ENCODE data around the gene HOXB2. TPM values are rescaled to one million over a fixed set of nuclear protein-coding genes. Genes with fewer than 3 reads are reported as not detected.

Gene HOXB2
- total RNA-seq, 1 donor from 2014 or later = not detected

DNA sequence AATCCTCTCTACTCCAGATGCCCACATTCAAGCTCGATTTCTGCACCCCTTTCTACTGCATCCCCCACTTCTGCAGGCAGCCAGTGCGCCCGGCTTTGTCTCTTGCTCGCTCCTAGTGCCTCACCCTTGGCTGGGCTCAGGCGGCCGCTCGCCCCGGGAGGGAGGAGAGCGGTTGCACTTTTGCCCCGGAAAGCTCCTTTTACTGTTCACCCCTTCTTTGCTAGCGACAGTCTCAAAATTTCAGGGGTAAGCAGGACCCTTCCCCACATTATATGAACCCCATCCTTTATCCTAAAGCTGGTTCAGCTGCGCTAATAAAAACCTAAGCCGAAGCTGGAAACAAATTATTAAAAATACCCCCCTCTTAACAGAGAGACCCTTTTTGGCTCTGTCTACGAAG lies 47.7 kb upstream of the HOXB2 start:
- H3K79me2 ChIP-seq (ENCODE audit: low read depth) = no peaks in the 10 kb centered on the region
- Mint-ChIP-seq H3K27me3 (ENCODE audit: insufficient read depth, low read depth) (peaks cover 97% of the 10 kb centered on the region), H3K27ac (no peak overlapping the region), H3K36me3 (no peaks in the 10 kb centered on the region), H3K9me3 (peaks cover 6% of the 10 kb centered on the region), H3K4me1 (peaks cover 9% of the 10 kb centered on the region), H3K4me3 (no peak overlapping the region)
- H3K9me3 ChIP-seq (ENCODE audit: low read depth) = no peaks in the 10 kb centered on the region
- H3K27ac ChIP-seq = no peak overlapping the region
- H3K9ac ChIP-seq = no peak overlapping the region
- TF ChIP-seq EZH2phosphoT487 (IDR thresholded peaks at IDR 0.05) (peak; percentile 90), EZH2 (IDR thresholded peaks at IDR 0.05) (peak; percentile 90), CTCF (IDR thresholded peaks at IDR 0.05) (no peak)
- H2AFZ ChIP-seq (replicated peaks) = no peak overlapping the region
- no peak overlapping the region for H3K4me2 ChIP-seq
- peaks cover 95% of the 10 kb centered on the region for H4K20me1 ChIP-seq (ENCODE audit: low read depth)
- H3K4me1 ChIP-seq = no peaks in the 10 kb centered on the region
- H3K4me3 ChIP-seq = no peak overlapping the region
- peaks cover 100% of the 10 kb centered on the region for H3K27me3 ChIP-seq
- H3K36me3 ChIP-seq = no peaks in the 10 kb centered on the region
- H3F3A ChIP-seq (ENCODE audit: low read depth) = no peaks in the 10 kb centered on the region
- DNase-seq (ENCODE audit: low spot score) = no peak

DNA sequence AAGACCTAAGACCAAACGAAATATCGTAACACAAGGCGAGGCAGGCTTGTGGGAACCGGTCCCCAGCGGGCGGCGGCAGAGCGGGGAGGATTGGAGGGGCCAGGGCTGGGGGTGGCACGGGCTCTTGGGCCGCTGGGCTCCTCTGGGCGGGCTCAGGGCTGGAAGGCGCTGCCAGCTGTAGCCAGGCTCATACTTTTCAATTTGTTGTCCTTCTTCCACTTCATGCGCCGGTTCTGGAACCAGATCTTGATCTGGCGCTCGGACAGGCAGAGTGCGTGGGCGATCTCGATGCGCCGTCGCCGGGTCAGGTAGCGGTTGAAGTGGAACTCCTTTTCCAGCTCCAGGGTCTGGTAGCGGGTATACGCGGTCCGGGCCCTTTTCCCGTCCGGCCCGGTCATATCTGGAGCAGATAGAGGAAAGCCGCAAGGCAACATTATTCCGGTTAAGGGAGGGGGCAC lies 47.2 kb upstream of the HOXB2 start:
- Mint-ChIP-seq H3K27me3 (ENCODE audit: insufficient read depth, low read depth) (peaks cover 97% of the 10 kb centered on the region), H3K9me3 (peaks cover 5% of the 10 kb centered on the region), H3K4me1 (peaks cover 9% of the 10 kb centered on the region), H3K4me3 (no peak overlapping the region), H3K27ac (no peak overlapping the region), H3K36me3 (no peaks in the 10 kb centered on the region)
- Histone ChIP-seq H3K79me2 (ENCODE audit: low read depth) (no peaks in the 10 kb centered on the region), H3K27me3 (peaks cover 100% of the 10 kb centered on the region), H3K4me3 (no peak overlapping the region), H2AFZ (replicated peaks) (no peak overlapping the region), H3F3A (ENCODE audit: low read depth) (no peaks in the 10 kb centered on the region), H3K9me3 (ENCODE audit: low read depth) (no peaks in the 10 kb centered on the region), H3K36me3 (no peaks in the 10 kb centered on the region), H3K27ac (no peak overlapping the region), H3K4me1 (no peaks in the 10 kb centered on the region), H3K9ac (no peak overlapping the region), H4K20me1 (ENCODE audit: low read depth) (peaks cover 94% of the 10 kb centered on the region), H3K4me2 (no peak overlapping the region)
- DNase-seq (ENCODE audit: low spot score) = no peak
- TF ChIP-seq EZH2 (IDR thresholded peaks at IDR 0.05) (no peak), EZH2phosphoT487 (IDR thresholded peaks at IDR 0.05) (peak; percentile 79)

GRCh38 chr17:48591255-48592056 lies 46.5 kb upstream of the HOXB2 start:
- Histone ChIP-seq H2AFZ (replicated peaks) (no peak overlapping the region), H3K27me3 (peaks cover 100% of the 10 kb centered on the region), H3K9ac (no peak overlapping the region), H3K4me3 (no peak overlapping the region), H3K27ac (no peak overlapping the region), H3K9me3 (ENCODE audit: low read depth) (no peaks in the 10 kb centered on the region), H3F3A (ENCODE audit: low read depth) (no peaks in the 10 kb centered on the region), H3K4me1 (no peaks in the 10 kb centered on the region), H3K79me2 (ENCODE audit: low read depth) (no peaks in the 10 kb centered on the region), H3K36me3 (no peaks in the 10 kb centered on the region), H3K4me2 (no peak overlapping the region), H4K20me1 (ENCODE audit: low read depth) (peaks cover 93% of the 10 kb centered on the region)
- Mint-ChIP-seq H3K27me3 (ENCODE audit: insufficient read depth, low read depth) (peaks cover 97% of the 10 kb centered on the region), H3K27ac (no peak overlapping the region), H3K9me3 (peaks cover 6% of the 10 kb centered on the region), H3K4me3 (no peak overlapping the region), H3K36me3 (no peaks in the 10 kb centered on the region), H3K4me1 (peaks cover 9% of the 10 kb centered on the region)
- DNase-seq (ENCODE audit: low spot score) = no peak
- TF ChIP-seq CTCF (IDR thresholded peaks at IDR 0.05) (no peak), EZH2 (IDR thresholded peaks at IDR 0.05) (peak; percentile 16), EZH2phosphoT487 (IDR thresholded peaks at IDR 0.05) (no peak)

GRCh38 chr17:48590607-48591161 lies 45.8 kb upstream of the HOXB2 start:
- Histone ChIP-seq H3K9ac (no peak overlapping the region), H3K79me2 (ENCODE audit: low read depth) (no peaks in the 10 kb centered on the region), H4K20me1 (ENCODE audit: low read depth) (peaks cover 92% of the 10 kb centered on the region), H2AFZ (replicated peaks) (no peak overlapping the region), H3K9me3 (ENCODE audit: low read depth) (no peaks in the 10 kb centered on the region), H3K4me3 (no peak overlapping the region), H3K4me2 (no peak overlapping the region), H3K27me3 (peaks cover 100% of the 10 kb centered on the region), H3K27ac (no peak overlapping the region), H3K36me3 (no peaks in the 10 kb centered on the region), H3K4me1 (no peaks in the 10 kb centered on the region), H3F3A (ENCODE audit: low read depth) (no peaks in the 10 kb centered on the region)
- no peak for DNase-seq (ENCODE audit: low spot score)
- Mint-ChIP-seq H3K4me1 (peaks cover 11% of the 10 kb centered on the region), H3K9me3 (peaks cover 11% of the 10 kb centered on the region), H3K27me3 (ENCODE audit: insufficient read depth, low read depth) (peaks cover 97% of the 10 kb centered on the region), H3K27ac (no peak overlapping the region), H3K36me3 (no peaks in the 10 kb centered on the region), H3K4me3 (no peak overlapping the region)
- TF ChIP-seq EZH2phosphoT487 (IDR thresholded peaks at IDR 0.05) = no peak
- no peak for TF ChIP-seq CTCF (IDR thresholded peaks at IDR 0.05)
- no peak for TF ChIP-seq EZH2 (IDR thresholded peaks at IDR 0.05)

All from neural progenitor cell (in vitro differentiated cells).